Thyroid gland (tissue), 4 donors: Measurements from ENCODE around the gene AGXT2. TPM values are rescaled to one million over a fixed set of nuclear protein-coding genes. Genes with fewer than 3 reads are reported as not detected.

Source experiments
- DNase-seq, 2 donors: peaks; one replicate each; pipeline ENCODE4 v3.0.0-alpha.2; 2019
- H3K27ac ChIP-seq, 3 donors: fragments of 200-600 bp; sonication (generic); 1 replicate in 2 of 3; 2 replicates in 1 of 3; pipeline ENCODE4 v1.5.1; 2016 to 2019; ENCODE audit warnings: mild to moderate bottlenecking in 1 of 3, moderate library complexity in 1 of 3
- H3K27me3 ChIP-seq: fragments of 200-600 bp; sonication (generic); one replicate; pipeline ENCODE4 v1.5.1; 2019
- H3K36me3 ChIP-seq, 2 donors: fragments of 200-600 bp; sonication (generic); one replicate each; pipeline ENCODE4 v1.5.1; 2016 to 2019
- H3K4me1 ChIP-seq, 2 donors: fragments of 200-600 bp; sonication (generic); one replicate each; pipeline ENCODE4 v1.5.1; 2017 to 2019
- H3K4me3 ChIP-seq, 3 donors: fragments of 200-600 bp; sonication (generic); replicated peaks in 1 of 3; 1 replicate in 2 of 3; 2 replicates in 1 of 3; pipeline ENCODE4 v1.5.1; 2016; ENCODE audit warnings: mild to moderate bottlenecking in 1 of 3
- H3K9me3 ChIP-seq: fragments of 200-600 bp; sonication (generic); one replicate; pipeline ENCODE4 v1.5.1; 2017
- POLR2A ChIP-seq, 2 donors: fragments of 450-650 bp; IDR thresholded peaks; one replicate each; pipeline ENCODE4 v1.6.1; 2017; ENCODE audit warnings: antibody characterized with exemption in 2 of 2, mild to moderate bottlenecking in 2 of 2, moderate library complexity in 1 of 2
- WGBS, 2 donors: methylation state at CpG; one replicate each; pipeline ENCODE4 v1.1.5; 2017; 5-methylcytosine and 5-hydroxymethylcytosine counted together
- intact Hi-C: fragments of 100-400 bp; cut with DNase I; formaldehyde crosslinking; loops from one replicate; pipeline ENCODE4 v1.15.1; 2023
- total RNA-seq, 4 donors: library from RNA; depleted of rRNA; stranded (reverse); fragments of >200 nt; gene quantifications; one replicate each; pipeline ENCODE4 v1.2.3, GENCODE V29; 2016
- TF ChIP-seq, protein P1 (sequence below), 6 experiments: fragments of 200-600 bp in 3 of 6; fragments of 450-650 bp in 3 of 6; sonication (generic) in 3 of 6; IDR thresholded peaks; one replicate each; pipeline ENCODE4 v1.5.1; 2016 to 2019; ENCODE audit warnings: antibody characterized with exemption in 6 of 6, mild to moderate bottlenecking in 2 of 6, inconsistent platforms in 1 of 6, moderate library complexity in 1 of 6

AGXT2 gene
- total RNA-seq, 4 donors from 2014 or later = not detected

DNA sequence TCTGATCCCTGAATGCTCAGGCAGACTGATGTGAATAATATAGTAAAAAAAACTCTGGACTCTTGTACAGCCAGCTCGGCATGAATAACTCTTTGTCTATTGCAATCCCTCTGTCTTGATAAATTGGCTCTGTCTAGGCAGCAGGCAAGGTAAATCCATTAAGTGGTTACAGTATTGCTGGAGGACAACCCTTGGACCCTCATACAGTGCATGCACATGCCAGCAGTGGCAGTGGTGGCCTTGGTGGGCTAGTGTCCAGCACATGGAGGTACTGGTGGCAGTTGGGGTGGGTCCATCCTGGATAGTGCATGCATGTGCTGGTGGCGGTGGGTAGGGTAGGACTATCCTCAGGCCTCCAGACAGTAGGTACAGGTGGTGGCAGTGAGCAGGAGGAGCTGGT, 79.5 kb downstream of the AGXT2 start:
- 89 to 96% methylated on average over 2 of the region's 2 CpGs for whole genome bisulfite sequencing, 2 donors
- intact Hi-C loops = no loop called here
- TF ChIP-seq, protein P1, sequence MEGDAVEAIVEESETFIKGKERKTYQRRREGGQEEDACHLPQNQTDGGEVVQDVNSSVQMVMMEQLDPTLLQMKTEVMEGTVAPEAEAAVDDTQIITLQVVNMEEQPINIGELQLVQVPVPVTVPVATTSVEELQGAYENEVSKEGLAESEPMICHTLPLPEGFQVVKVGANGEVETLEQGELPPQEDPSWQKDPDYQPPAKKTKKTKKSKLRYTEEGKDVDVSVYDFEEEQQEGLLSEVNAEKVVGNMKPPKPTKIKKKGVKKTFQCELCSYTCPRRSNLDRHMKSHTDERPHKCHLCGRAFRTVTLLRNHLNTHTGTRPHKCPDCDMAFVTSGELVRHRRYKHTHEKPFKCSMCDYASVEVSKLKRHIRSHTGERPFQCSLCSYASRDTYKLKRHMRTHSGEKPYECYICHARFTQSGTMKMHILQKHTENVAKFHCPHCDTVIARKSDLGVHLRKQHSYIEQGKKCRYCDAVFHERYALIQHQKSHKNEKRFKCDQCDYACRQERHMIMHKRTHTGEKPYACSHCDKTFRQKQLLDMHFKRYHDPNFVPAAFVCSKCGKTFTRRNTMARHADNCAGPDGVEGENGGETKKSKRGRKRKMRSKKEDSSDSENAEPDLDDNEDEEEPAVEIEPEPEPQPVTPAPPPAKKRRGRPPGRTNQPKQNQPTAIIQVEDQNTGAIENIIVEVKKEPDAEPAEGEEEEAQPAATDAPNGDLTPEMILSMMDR (IDR thresholded peaks at IDR 0.05) = no peak
- TF ChIP-seq POLR2A (IDR thresholded peaks at IDR 0.05) = no peak
- Histone ChIP-seq H3K9me3 (no peaks in the 10 kb centered on the region), H3K27ac (no peak overlapping the region), H3K4me3 (no peak overlapping the region), H3K36me3 (no peaks in the 10 kb centered on the region), H3K4me1 (no peaks in the 10 kb centered on the region), H3K27me3 (no peaks in the 10 kb centered on the region)
- DNase-seq = no peak

DNA sequence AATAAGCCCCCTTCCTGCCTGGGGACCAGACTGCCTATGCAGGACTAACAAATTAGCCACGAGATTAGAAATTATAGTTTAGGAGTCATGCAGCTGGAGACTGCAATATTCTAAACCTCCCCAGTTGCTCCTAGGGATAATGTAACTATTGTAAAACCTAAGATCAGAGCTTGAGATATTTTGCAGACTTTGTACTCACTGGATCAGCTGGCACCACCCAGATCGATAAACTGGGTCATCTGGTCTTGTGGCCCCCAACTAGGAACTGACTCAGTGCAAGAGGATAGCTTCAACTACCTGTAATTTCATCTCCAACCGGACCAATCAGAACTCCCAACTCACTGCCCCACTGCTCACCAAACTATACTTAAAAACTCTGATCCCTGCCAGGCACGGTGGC, 80.2 kb downstream of the AGXT2 start:
- Histone ChIP-seq H3K4me1 (no peaks in the 10 kb centered on the region), H3K27me3 (no peaks in the 10 kb centered on the region), H3K4me3 (no peak overlapping the region), H3K27ac (no peak overlapping the region), H3K36me3 (no peaks in the 10 kb centered on the region), H3K9me3 (no peaks in the 10 kb centered on the region)
- intact Hi-C loops = no loop called here
- WGBS, 2 donors = 97 to 98% methylated on average over 4 of the region's 4 CpGs
- no peak for TF ChIP-seq POLR2A (IDR thresholded peaks at IDR 0.05)
- TF ChIP-seq, protein P1 (IDR thresholded peaks at IDR 0.05) = no peak
- no peak for DNase-seq

DNA sequence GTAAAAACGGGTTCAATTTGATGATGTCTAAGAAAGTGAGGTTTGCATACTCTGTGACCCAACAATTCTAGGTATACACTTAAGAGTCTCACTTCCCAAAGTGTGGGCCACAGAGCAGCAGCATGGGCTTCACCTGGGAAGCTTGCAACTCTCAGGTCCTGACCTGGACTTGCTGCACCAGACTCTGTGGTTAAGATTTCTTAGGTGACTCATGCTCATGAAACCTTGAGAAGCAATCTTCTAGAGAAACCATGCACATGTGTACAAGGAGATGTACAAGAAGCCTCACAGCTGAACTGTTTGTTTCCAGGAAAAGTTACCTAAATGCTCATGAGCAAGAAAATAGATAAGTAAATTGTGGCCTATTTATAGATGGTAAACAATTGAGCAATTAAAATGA, 88.4 kb downstream of the AGXT2 start:
- 78 to 97% methylated on average over 1 of the region's 1 CpG for WGBS, 2 donors
- TF ChIP-seq, protein P1 (IDR thresholded peaks at IDR 0.05) = no peak
- TF ChIP-seq POLR2A (IDR thresholded peaks at IDR 0.05) = no peak
- H3K27ac ChIP-seq = no peak overlapping the region
- H3K4me3 ChIP-seq = no peak overlapping the region
- no peaks in the 10 kb centered on the region for H3K4me1 ChIP-seq
- H3K36me3 ChIP-seq = peaks cover 4 to 9% of the 10 kb centered on the region in 2 donors
- H3K9me3 ChIP-seq = no peaks in the 10 kb centered on the region
- no peaks in the 10 kb centered on the region for H3K27me3 ChIP-seq
- DNase-seq = no peak
- intact Hi-C loops = no loop called here

DNA sequence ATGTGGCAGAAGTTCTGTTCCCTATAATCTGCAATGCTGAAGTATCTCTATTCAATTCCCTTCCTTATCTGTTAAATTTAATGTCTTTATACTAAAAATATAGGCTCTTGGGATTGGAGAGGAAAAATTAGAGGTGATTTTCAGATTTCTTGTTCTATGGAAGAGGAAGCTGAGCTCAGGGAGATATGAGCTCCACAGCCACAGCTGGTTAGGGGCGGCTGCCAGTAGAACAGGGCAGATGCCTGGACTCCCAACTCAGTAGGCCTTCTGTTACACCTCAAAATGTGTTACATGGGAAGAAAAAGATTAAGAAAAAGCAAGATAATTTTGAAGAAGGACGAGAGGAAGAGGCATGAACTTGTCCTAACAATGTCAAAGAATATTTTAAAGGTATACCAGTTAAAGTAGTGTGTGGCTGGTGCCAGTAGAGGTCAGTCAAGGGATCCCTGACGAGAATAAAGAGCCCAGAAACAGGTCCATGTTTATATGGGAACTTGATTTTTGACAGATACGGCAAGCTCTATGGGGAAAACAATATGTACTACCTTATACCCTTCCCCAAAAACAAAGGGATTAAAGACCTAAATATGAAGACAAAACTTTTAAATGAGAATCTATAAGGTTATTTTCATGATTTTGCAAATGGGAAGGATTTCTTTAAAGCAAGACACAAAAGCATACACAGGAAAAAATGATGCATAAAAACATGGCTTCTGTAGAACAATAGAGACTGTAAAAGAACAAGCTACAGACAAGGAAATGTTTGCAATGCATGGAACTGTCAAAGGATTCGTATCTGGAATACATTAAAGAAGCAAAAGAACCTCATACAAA, 89.7 kb downstream of the AGXT2 start:
- Histone ChIP-seq H3K9me3 (no peaks in the 10 kb centered on the region), H3K4me1 (no peaks in the 10 kb centered on the region), H3K27ac (no peak overlapping the region), H3K27me3 (no peaks in the 10 kb centered on the region), H3K4me3 (no peak overlapping the region), H3K36me3 (peaks cover 8 to 12% of the 10 kb centered on the region in 2 donors)
- WGBS, 2 donors = 48 to 49% methylated on average over 5 of the region's 5 CpGs
- intact Hi-C loops = no loop called here
- peak; percentile 27 to 35 for DNase-seq
- TF ChIP-seq, protein P1 (IDR thresholded peaks at IDR 0.05) = peak in 3 of 6 experiments; percentile 38 to 60 (median 49)
- no peak for TF ChIP-seq POLR2A (IDR thresholded peaks at IDR 0.05)

DNA sequence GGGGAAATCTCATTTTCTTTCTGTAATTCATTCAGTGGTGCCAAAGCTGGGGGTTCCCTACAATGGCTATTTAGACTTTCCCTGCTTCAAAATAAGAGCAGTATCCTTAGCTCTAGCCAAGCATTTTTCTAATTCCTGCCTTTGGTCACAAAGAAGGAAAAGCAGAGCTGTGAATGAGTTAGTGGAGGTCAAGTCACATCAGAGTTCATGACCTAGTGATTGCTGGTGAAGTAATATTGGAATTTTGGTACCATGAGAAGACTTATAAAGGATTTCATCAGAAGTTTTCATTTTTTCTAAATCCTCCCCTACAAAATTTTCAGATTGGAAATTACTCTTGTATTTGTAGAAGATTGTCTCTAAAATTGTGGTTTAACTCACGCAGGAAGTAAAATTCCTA, 90.4 kb downstream of the AGXT2 start:
- DNase-seq = no peak
- Histone ChIP-seq H3K27me3 (no peaks in the 10 kb centered on the region), H3K4me1 (no peaks in the 10 kb centered on the region), H3K27ac (no peak overlapping the region), H3K4me3 (no peak overlapping the region), H3K36me3 (peaks cover 10 to 12% of the 10 kb centered on the region in 2 donors), H3K9me3 (no peaks in the 10 kb centered on the region)
- intact Hi-C loops = no loop called here
- TF ChIP-seq, protein P1 (IDR thresholded peaks at IDR 0.05) = no peak
- TF ChIP-seq POLR2A (IDR thresholded peaks at IDR 0.05) = no peak
- 91 to 95% methylated on average over 1 of the region's 1 CpG for WGBS, 2 donors
